ENCODE data around the gene POLR3K.
"Not testable (repeated sequence)": the region's sequence is repeated elsewhere in the genome, so short reads cannot be mapped to it uniquely, and the experiment has no call there.

The POLR3K gene

DNA sequence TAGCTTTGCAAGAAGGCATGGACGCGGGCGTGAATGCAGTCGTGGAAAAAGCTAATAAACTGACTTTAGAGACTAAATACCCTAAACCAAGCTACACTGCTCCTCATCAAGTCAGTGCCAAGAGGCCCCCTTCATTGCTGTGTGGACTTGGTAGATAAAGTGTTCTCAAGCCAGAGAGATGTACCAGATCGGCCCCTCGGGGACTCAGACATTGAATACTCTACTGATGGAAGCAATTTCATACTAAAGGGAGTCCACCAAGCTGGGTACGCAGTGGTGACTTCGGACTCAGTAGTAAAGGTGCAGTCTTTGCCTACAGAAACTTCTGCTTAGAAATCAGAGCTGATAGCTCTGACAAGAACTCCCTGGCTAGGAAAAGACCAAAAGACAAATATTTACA lies 8.8 kb downstream of the POLR3K start:
- H3K4me1 ChIP-seq (ENCODE audit: control insufficient read depth in 2 of 2, insufficient read depth in 2 of 2, low read length in 2 of 2): no peaks in the 10 kb centered on the region

DNA sequence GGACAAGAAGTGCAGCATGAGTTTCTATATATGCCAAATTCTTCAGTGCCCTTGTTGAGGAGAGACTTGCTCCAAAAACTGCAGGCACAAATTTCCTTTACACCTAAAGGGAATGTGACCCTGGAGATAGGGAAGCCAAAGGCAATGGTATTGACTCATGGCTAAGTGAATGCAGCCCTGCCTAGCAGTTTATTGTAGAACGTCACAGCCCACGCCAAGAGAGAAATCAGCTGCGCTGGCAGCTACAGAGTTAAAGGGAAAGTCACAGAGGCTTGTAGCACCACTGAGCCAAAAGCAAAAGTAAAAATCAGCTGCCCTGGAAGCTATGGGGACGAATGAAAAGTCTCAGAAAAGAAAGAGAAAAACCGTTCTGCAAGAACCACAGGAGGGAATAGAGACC lies 10.1 kb downstream of the POLR3K start:
- Histone ChIP-seq H3K27me3 (ENCODE audit: control insufficient read depth in 2 of 2, insufficient read depth in 2 of 2, low read length in 2 of 2) (no peaks in the 10 kb centered on the region), H3K36me3 (ENCODE audit: control insufficient read depth in 2 of 2, insufficient read depth in 2 of 2, low read length in 2 of 2) (peaks cover 20 to 22% of the 10 kb centered on the region in 2 donors), H3K27ac (ENCODE audit: low read depth in 2 of 2, low read length in 2 of 2) (no peak overlapping the region), H3K4me1 (ENCODE audit: control insufficient read depth in 2 of 2, insufficient read depth in 2 of 2, low read length in 2 of 2) (peaks cover 10 to 12% of the 10 kb centered on the region in 2 donors), H3K4me3 (ENCODE audit: low read length in 2 of 2) (no peak overlapping the region), H3K9ac (ENCODE audit: low read depth in 1 of 2, low read length in 2 of 2) (no peak overlapping the region), H3K9me3 (ENCODE audit: control insufficient read depth in 2 of 2, low read length in 2 of 2) (no peaks in the 10 kb centered on the region)

More for the DNA sequence above, 8.8 kb downstream of the POLR3K start:
- Histone ChIP-seq H3K4me3 (ENCODE audit: low read length in 2 of 2) (no peak overlapping the region), H3K36me3 (ENCODE audit: control insufficient read depth in 2 of 2, insufficient read depth in 2 of 2, low read length in 2 of 2) (peaks cover 20 to 22% of the 10 kb centered on the region in 2 donors), H3K27ac (ENCODE audit: low read depth in 2 of 2, low read length in 2 of 2) (no peak overlapping the region), H3K9me3 (ENCODE audit: control insufficient read depth in 2 of 2, low read length in 2 of 2) (no peaks in the 10 kb centered on the region), H3K9ac (ENCODE audit: low read depth in 1 of 2, low read length in 2 of 2) (no peak overlapping the region), H3K27me3 (ENCODE audit: control insufficient read depth in 2 of 2, insufficient read depth in 2 of 2, low read length in 2 of 2) (no peaks in the 10 kb centered on the region)

DNA sequence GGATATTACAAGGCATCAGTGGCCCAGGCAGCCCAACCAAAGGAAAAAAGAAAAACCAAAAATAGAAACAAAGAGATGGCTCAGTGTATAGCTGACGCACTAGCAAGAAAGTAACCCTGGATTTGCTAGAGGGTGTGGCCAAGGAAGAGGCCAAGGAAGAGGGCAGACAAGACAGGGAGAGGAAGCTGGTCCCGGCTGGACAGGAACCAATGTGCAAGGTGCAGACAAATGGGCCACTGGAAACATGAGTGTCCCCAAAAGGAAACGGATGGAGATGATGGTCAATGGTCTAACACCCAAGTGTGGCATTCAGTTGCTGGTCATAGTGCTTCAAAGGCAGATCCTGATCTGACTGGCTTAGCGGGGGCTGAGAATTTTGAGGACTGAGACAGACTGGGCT lies 10.7 kb downstream of the POLR3K start:
- Histone ChIP-seq H3K36me3 (ENCODE audit: control insufficient read depth in 2 of 2, insufficient read depth in 2 of 2, low read length in 2 of 2) (peaks cover 20 to 22% of the 10 kb centered on the region in 2 donors), H3K27me3 (ENCODE audit: control insufficient read depth in 2 of 2, insufficient read depth in 2 of 2, low read length in 2 of 2) (no peaks in the 10 kb centered on the region), H3K4me1 (ENCODE audit: control insufficient read depth in 2 of 2, insufficient read depth in 2 of 2, low read length in 2 of 2) (peaks cover 10 to 13% of the 10 kb centered on the region in 2 donors)

DNA sequence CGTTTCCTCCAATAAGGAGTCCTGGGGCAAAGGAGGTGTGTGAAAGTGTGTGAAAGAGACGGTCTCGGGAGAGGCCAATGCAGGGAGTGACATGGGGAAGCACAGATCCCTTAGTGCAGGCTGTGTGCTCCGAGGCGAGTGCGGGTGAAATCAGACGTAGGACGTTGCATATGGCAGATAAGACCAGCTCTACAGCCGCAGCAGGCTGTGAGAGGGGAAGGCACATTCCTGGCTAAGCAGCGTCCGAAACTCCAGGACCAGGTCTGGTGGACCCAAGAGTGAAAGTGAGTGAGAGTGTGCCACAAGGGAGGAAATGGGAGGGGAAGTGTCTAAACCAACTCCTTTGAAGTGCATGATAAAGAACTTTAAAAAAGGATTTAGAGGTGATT lies 11.3 kb downstream of the POLR3K start:
- H3K36me3 ChIP-seq (ENCODE audit: control insufficient read depth in 2 of 2, insufficient read depth in 2 of 2, low read length in 2 of 2): peaks cover 17 to 19% of the 10 kb centered on the region in 2 donors
- H3K27ac ChIP-seq (ENCODE audit: low read depth in 2 of 2, low read length in 2 of 2): no peak overlapping the region
- no peaks in the 10 kb centered on the region for H3K9me3 ChIP-seq (ENCODE audit: control insufficient read depth in 2 of 2, low read length in 2 of 2)
- H3K4me1 ChIP-seq (ENCODE audit: control insufficient read depth in 2 of 2, insufficient read depth in 2 of 2, low read length in 2 of 2): peaks cover 10 to 13% of the 10 kb centered on the region in 2 donors
- no peaks in the 10 kb centered on the region for H3K27me3 ChIP-seq (ENCODE audit: control insufficient read depth in 2 of 2, insufficient read depth in 2 of 2, low read length in 2 of 2)
- no peak overlapping the region for H3K4me3 ChIP-seq (ENCODE audit: low read length in 2 of 2)
- H3K9ac ChIP-seq (ENCODE audit: low read depth in 1 of 2, low read length in 2 of 2): no peak overlapping the region

More for the DNA sequence above, 10.7 kb downstream of the POLR3K start:
- Histone ChIP-seq H3K4me3 (ENCODE audit: low read length in 2 of 2) (no peak overlapping the region), H3K9me3 (ENCODE audit: control insufficient read depth in 2 of 2, low read length in 2 of 2) (no peaks in the 10 kb centered on the region), H3K9ac (ENCODE audit: low read depth in 1 of 2, low read length in 2 of 2) (no peak overlapping the region), H3K27ac (ENCODE audit: low read depth in 2 of 2, low read length in 2 of 2) (no peak overlapping the region)

DNA sequence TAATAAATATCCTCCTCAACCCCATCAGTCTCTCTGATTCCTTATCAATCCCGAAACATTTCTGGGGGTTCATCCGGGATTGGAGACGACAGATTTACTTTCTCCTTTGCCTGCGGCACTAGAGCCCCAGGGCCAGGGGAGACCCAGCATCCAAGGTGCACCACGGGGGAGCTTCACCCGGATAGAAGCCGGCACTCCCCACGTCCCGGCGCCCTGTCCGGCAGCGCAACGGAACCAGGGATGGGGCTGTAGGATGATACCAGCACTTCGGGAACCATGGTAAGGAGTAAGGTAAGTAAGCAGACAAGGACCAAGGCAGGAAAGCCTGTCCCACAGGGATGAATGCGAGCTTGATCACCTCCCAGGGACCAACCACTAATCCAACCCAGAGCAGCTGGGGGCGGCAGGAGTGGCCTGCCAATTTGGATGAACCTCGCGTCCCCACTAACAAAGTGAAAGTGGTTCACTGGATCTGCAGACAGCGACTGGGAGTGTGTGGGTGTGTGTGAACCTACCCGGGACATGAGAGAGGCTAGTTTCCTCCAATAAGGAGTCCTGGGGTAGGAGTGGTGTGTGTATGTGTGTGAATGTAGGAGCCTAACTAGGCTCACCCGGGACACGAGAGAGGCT lies 11.9 kb downstream of the POLR3K start:
- Histone ChIP-seq H3K4me1 (ENCODE audit: control insufficient read depth in 2 of 2, insufficient read depth in 2 of 2, low read length in 2 of 2) (peaks cover 10 to 13% of the 10 kb centered on the region in 2 donors), H3K4me3 (ENCODE audit: low read length in 2 of 2) (no peak overlapping the region), H3K27me3 (ENCODE audit: control insufficient read depth in 2 of 2, insufficient read depth in 2 of 2, low read length in 2 of 2) (no peaks in the 10 kb centered on the region), H3K9me3 (ENCODE audit: control insufficient read depth in 2 of 2, low read length in 2 of 2) (no peaks in the 10 kb centered on the region), H3K9ac (ENCODE audit: low read depth in 1 of 2, low read length in 2 of 2) (no peak overlapping the region), H3K36me3 (ENCODE audit: control insufficient read depth in 2 of 2, insufficient read depth in 2 of 2, low read length in 2 of 2) (peaks cover 15 to 17% of the 10 kb centered on the region in 2 donors), H3K27ac (ENCODE audit: low read depth in 2 of 2, low read length in 2 of 2) (no peak overlapping the region)

DNA sequence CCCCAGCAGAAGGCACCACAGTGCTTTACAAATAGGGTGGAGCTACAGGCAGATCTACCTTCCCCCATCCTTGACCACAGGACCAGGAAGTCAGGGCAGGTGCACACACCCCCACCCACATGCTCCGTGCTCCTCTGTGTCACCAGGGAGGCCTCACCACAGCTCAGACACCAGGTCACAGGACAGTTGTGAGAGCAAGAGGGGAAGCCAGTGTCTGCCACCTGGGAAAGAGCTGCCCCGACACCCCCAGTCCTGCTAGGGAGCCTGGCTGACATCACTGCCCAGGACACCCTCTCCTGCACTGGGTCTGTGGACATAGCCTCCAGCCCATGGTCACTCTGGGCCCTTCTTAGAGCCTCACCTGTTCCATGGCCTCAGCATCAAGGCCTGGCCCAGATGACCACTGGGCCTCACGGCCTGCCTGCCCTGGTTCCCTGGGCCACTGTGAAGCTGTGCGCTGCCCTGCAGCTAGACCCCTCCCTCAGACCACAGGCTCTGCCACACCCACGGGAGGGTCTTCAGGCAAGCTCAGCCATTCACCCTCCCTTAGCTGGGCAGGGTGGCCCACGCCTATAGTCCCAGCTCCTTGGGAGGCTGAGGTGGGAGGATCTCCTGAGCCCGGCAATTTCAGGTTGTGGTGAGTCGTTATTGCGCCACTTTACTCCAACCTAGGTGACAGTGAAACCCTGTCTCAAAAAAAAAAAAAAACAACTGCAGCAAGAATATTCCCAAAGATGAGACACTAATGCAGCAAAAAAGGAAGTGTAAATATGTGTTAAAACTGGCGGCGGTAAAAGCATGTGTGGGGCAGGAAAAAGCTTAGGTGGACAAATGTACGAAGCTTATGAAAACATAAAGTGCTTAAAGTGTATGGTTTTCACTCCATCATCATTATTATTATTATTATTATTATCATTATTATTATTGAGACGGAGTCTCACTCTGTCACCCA lies 14.2 kb downstream of the POLR3K start:
- Histone ChIP-seq H3K27ac (ENCODE audit: low read depth in 2 of 2, low read length in 2 of 2) (peak overlapping the region; percentile 53 to 79), H3K4me1 (ENCODE audit: control insufficient read depth in 2 of 2, insufficient read depth in 2 of 2, low read length in 2 of 2) (peaks cover 13 to 16% of the 10 kb centered on the region in 2 donors), H3K9ac (ENCODE audit: low read depth in 1 of 2, low read length in 2 of 2) (peak overlapping the region in 1 of 2 donors; percentile 24), H3K27me3 (ENCODE audit: control insufficient read depth in 2 of 2, insufficient read depth in 2 of 2, low read length in 2 of 2) (no peaks in the 10 kb centered on the region), H3K9me3 (ENCODE audit: control insufficient read depth in 2 of 2, low read length in 2 of 2) (no peaks in the 10 kb centered on the region), H3K4me3 (ENCODE audit: low read length in 2 of 2) (peak overlapping the region in 1 of 2 donors; percentile 7), H3K36me3 (ENCODE audit: control insufficient read depth in 2 of 2, insufficient read depth in 2 of 2, low read length in 2 of 2) (peaks cover 6 to 8% of the 10 kb centered on the region in 2 donors)

DNA sequence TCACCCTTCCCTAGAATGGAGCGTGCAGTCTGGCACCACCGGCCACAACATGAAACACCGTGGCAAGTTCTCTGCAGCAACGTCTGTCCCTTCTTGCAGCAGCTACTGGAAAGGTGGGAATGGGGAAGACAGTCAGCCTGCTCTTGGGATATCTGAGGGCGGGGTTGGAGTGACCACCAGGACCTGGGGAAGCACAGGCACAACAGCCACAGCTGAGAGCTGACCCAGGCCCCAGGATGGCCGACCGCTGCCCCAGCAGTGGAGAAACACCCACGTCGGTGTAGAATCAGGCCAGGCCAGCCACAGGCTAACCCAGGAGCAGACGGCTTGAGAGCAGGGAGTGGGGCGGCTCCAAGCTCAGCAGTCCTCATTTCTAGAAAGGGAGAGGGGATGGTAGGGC lies 15.2 kb downstream of the POLR3K start:
- H3K9me3 ChIP-seq (ENCODE audit: control insufficient read depth in 2 of 2, low read length in 2 of 2); H3K9ac ChIP-seq (ENCODE audit: low read depth in 1 of 2, low read length in 2 of 2); H3K36me3 ChIP-seq (ENCODE audit: control insufficient read depth in 2 of 2, insufficient read depth in 2 of 2, low read length in 2 of 2); H3K27me3 ChIP-seq (ENCODE audit: control insufficient read depth in 2 of 2, insufficient read depth in 2 of 2, low read length in 2 of 2); H3K4me3 ChIP-seq (ENCODE audit: low read length in 2 of 2); H3K27ac ChIP-seq (ENCODE audit: low read depth in 2 of 2, low read length in 2 of 2): not testable (repeated sequence)
- H3K4me1 ChIP-seq (ENCODE audit: control insufficient read depth in 2 of 2, insufficient read depth in 2 of 2, low read length in 2 of 2): peaks cover 13 to 16% of the 10 kb centered on the region in 2 donors

DNA sequence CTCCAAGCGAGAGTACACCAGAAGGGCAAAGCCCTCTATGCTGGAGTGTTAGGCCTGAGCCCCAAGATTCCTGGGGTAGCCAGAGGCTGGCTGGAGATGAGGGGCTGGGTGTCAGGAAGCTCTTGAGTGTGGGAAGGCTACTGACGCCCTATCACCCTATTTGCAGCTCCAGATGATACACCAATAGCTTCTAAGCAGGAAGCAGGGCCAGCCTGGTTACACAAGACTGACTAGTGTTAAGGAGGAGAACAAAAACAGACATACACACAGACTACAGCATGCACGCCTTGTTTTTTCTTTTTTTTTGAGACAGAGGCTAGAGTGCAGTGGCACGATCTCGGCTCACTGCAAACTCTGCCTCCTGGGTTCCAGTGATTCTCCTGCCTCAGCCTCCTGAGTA lies 15.9 kb downstream of the POLR3K start:
- H3K9ac ChIP-seq (ENCODE audit: low read depth in 1 of 2, low read length in 2 of 2): no peak overlapping the region
- peak overlapping the region in 1 of 2 donors; percentile 43 for H3K27ac ChIP-seq (ENCODE audit: low read depth in 2 of 2, low read length in 2 of 2)
- no peak overlapping the region for H3K4me3 ChIP-seq (ENCODE audit: low read length in 2 of 2)
- no peaks in the 10 kb centered on the region for H3K9me3 ChIP-seq (ENCODE audit: control insufficient read depth in 2 of 2, low read length in 2 of 2)
- H3K4me1 ChIP-seq (ENCODE audit: control insufficient read depth in 2 of 2, insufficient read depth in 2 of 2, low read length in 2 of 2): peaks cover 13 to 16% of the 10 kb centered on the region in 2 donors
- peaks cover 3 to 6% of the 10 kb centered on the region in 2 donors for H3K36me3 ChIP-seq (ENCODE audit: control insufficient read depth in 2 of 2, insufficient read depth in 2 of 2, low read length in 2 of 2)
- no peaks in the 10 kb centered on the region for H3K27me3 ChIP-seq (ENCODE audit: control insufficient read depth in 2 of 2, insufficient read depth in 2 of 2, low read length in 2 of 2)

DNA sequence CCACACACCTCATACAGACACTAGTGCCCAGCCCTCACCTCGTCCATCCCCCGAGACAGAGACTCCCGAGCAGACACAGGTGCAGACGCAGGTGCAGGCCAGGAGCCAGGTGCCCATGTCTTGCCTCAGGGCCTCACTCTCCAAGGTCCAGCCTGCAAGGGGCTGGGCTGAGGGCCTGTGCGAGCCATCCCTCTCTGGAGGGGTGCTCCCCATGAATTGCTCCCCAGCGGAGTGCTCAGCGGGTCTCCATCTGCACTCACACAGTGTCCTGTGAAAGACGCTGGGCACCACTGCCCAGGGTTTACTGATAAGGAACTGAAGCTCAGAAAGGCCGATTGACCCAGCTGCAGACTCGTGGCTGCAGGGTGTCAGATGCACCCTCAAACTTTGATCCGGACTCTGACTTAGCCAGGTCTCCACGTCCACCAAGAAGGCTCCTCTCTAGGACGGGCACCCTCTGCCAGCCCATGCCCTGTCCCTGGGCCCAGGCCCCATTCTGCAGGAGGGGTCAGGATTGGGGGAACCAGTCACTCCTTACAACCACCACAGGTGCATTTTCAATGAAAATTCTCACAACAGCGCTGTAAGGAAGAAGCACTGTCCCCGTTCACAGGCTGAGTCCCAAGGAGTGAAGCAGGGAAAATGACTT lies 16.9 kb downstream of the POLR3K start:
- no peak overlapping the region for H3K4me3 ChIP-seq (ENCODE audit: low read length in 2 of 2)
- H3K36me3 ChIP-seq (ENCODE audit: control insufficient read depth in 2 of 2, insufficient read depth in 2 of 2, low read length in 2 of 2): no peaks in the 10 kb centered on the region
- H3K27me3 ChIP-seq (ENCODE audit: control insufficient read depth in 2 of 2, insufficient read depth in 2 of 2, low read length in 2 of 2): no peaks in the 10 kb centered on the region
- H3K9ac ChIP-seq (ENCODE audit: low read depth in 1 of 2, low read length in 2 of 2): no peak overlapping the region
- no peaks in the 10 kb centered on the region for H3K9me3 ChIP-seq (ENCODE audit: control insufficient read depth in 2 of 2, low read length in 2 of 2)
- H3K27ac ChIP-seq (ENCODE audit: low read depth in 2 of 2, low read length in 2 of 2): no peak overlapping the region
- peaks cover 13 to 16% of the 10 kb centered on the region in 2 donors for H3K4me1 ChIP-seq (ENCODE audit: control insufficient read depth in 2 of 2, insufficient read depth in 2 of 2, low read length in 2 of 2)
